Breast epithelium (tissue), 3 donors: ENCODE data around the gene SPP2.

Source experiments
- POLR2A ChIP-seq: fragments of 450-650 bp; IDR thresholded peaks from one replicate; pipeline ENCODE4 v1.6.1; 2016; ENCODE audit warnings: antibody characterized with exemption, mild to moderate bottlenecking, moderate library complexity
- POLR2AphosphoS5 ChIP-seq, 3 donors: sonication (generic); formaldehyde crosslinking; IDR thresholded peaks; one replicate each; pipeline ENCODE4 v1.6.1; 2017; ENCODE audit warnings: antibody characterized with exemption in 3 of 3
- TF ChIP-seq, protein P1 (sequence below), 3 donors: fragments of 450-650 bp; IDR thresholded peaks; one replicate each; pipeline ENCODE4 v1.5.1; 2016 to 2017; ENCODE audit warnings: antibody characterized with exemption in 3 of 3, mild to moderate bottlenecking in 3 of 3, moderate library complexity in 3 of 3

DNA sequence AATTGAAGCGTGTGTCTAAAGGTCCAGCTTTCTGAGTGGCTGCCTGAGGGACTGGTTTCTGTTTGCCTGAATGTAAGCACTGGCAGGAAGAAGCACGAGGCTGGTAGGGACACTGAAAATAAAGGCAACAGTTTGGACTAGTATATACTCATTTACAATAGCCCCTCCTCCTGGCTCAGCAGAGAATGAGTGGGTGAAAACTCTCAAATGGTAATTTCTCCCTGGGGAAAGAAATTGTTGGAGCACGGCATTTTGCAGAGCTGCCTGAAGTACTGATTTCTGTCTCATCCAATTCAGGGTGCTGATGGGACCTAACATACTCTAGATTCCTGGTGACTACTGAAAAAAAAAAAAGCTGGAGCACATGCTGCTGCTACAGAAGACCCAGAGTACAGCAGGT is 17.3 kb upstream of the SPP2 start:
- TF ChIP-seq POLR2A (no peak), POLR2AphosphoS5 (IDR thresholded peaks at IDR 0.05) (no peak)
- TF ChIP-seq, protein P1, sequence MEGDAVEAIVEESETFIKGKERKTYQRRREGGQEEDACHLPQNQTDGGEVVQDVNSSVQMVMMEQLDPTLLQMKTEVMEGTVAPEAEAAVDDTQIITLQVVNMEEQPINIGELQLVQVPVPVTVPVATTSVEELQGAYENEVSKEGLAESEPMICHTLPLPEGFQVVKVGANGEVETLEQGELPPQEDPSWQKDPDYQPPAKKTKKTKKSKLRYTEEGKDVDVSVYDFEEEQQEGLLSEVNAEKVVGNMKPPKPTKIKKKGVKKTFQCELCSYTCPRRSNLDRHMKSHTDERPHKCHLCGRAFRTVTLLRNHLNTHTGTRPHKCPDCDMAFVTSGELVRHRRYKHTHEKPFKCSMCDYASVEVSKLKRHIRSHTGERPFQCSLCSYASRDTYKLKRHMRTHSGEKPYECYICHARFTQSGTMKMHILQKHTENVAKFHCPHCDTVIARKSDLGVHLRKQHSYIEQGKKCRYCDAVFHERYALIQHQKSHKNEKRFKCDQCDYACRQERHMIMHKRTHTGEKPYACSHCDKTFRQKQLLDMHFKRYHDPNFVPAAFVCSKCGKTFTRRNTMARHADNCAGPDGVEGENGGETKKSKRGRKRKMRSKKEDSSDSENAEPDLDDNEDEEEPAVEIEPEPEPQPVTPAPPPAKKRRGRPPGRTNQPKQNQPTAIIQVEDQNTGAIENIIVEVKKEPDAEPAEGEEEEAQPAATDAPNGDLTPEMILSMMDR (IDR thresholded peaks at IDR 0.05), result no peak
